ENCODE data around the gene ZNF460. TPM values are rescaled to one million over a fixed set of nuclear protein-coding genes. Genes with fewer than 3 reads are reported as not detected.

The ZNF460 gene
- total RNA-seq, 1 experiment from 2014 or later = 43.1 TPM

DNA sequence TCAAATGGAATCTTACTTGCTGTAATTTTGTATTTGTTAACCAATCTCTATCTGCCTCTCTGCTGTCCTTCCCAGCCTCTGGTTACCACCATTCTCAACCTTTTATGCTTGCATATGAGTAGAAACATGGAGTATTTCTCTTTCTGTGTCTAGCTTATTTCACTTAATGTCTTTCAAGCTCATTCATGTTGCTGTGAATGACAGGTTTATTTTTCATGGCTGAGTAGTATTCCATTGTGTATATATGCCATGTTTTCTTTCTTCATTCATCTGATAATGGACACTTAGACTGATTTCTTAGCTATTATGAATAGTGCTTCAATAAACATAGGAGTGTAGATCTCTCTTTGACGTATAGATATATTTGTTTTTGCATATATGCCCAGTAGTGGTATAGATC is 13.4 kb downstream of the ZNF460 start:
- CTCF ChIA-PET = no interaction called here

More for the DNA sequence above, 13.4 kb downstream of the ZNF460 start:
- peaks cover 96% of the 10 kb centered on the region for H3K79me2 ChIP-seq (ENCODE audit: insufficient read depth, low read length)
- intact Hi-C loops (cut with micrococcal nuclease) = no loop called here
- H3K36me3 ChIP-seq (ENCODE audit: control insufficient read depth in 1 of 2, insufficient read depth in 2 of 2, low read length in 2 of 2) = peaks cover 32 to 68% of the 10 kb centered on the region in 2 experiments
- TF ChIP-seq ZFX (IDR thresholded peaks at IDR 0.05) (no peak), JUND (IDR thresholded peaks at IDR 0.05) (no peak), POLR2AphosphoS5 (IDR thresholded peaks at IDR 0.05; ENCODE audit: low read depth, low read length) (no peak), EZH2phosphoT487 (IDR thresholded peaks at IDR 0.05; ENCODE audit: borderline replicate concordance) (no peak), POLR2A (IDR thresholded peaks at IDR 0.05; ENCODE audit: borderline replicate concordance, extremely low read depth, insufficient read depth, insufficient read length) (no peak), CEBPB (IDR thresholded peaks at IDR 0.05; ENCODE audit: low read depth) (no peak), CBX3 (IDR thresholded peaks at IDR 0.05; ENCODE audit: low read depth) (no peak), FOSL1 (IDR thresholded peaks at IDR 0.05; ENCODE audit: low read depth) (no peak), YY1 (IDR thresholded peaks at IDR 0.05; ENCODE audit: extremely low read depth, insufficient replicate concordance, low read depth, low read length) (no peak), RAD21 (IDR thresholded peaks at IDR 0.05; ENCODE audit: low read depth) (no peak), EGR1 (IDR thresholded peaks at IDR 0.05; ENCODE audit: low read depth) (no peak), SIN3A (IDR thresholded peaks at IDR 0.05; ENCODE audit: low read depth) (no peak)
- TF ChIP-seq, protein P1, sequence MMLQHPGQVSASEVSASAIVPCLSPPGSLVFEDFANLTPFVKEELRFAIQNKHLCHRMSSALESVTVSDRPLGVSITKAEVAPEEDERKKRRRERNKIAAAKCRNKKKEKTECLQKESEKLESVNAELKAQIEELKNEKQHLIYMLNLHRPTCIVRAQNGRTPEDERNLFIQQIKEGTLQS (IDR thresholded peaks at IDR 0.05) = no peak
- TF ChIP-seq, protein P2, sequence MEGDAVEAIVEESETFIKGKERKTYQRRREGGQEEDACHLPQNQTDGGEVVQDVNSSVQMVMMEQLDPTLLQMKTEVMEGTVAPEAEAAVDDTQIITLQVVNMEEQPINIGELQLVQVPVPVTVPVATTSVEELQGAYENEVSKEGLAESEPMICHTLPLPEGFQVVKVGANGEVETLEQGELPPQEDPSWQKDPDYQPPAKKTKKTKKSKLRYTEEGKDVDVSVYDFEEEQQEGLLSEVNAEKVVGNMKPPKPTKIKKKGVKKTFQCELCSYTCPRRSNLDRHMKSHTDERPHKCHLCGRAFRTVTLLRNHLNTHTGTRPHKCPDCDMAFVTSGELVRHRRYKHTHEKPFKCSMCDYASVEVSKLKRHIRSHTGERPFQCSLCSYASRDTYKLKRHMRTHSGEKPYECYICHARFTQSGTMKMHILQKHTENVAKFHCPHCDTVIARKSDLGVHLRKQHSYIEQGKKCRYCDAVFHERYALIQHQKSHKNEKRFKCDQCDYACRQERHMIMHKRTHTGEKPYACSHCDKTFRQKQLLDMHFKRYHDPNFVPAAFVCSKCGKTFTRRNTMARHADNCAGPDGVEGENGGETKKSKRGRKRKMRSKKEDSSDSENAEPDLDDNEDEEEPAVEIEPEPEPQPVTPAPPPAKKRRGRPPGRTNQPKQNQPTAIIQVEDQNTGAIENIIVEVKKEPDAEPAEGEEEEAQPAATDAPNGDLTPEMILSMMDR (IDR thresholded peaks at IDR 0.05 in 2 of 3, conservative IDR thresholded peaks at IDR 0.05 in 1 of 3; ENCODE audit: borderline replicate concordance in 1 of 3, insufficient read depth in 1 of 3, low read depth in 2 of 3, low read length in 2 of 3) = no peak
- no peak overlapping the region for H3K27ac ChIP-seq (ENCODE audit: low read depth, low read length)
- peaks cover 0 to 9% of the 10 kb centered on the region in 2 experiments; a peak in 1 of 4 replicates for H3K9me3 ChIP-seq (ENCODE audit: control insufficient read depth in 1 of 2, insufficient read depth in 1 of 2, low read depth in 1 of 2, low read length in 2 of 2)
- no peaks in the 10 kb centered on the region for H3K4me1 ChIP-seq (ENCODE audit: control insufficient read depth in 1 of 2, insufficient read depth in 2 of 2, low read length in 2 of 2)
- no TSS peak for BruUV-seq (replicated peaks)
- no peak for DNase-seq (ENCODE audit: low read depth, low spot score)
- ATAC-seq = no peak
- no peaks in the 10 kb centered on the region for H3K9me2 ChIP-seq (ENCODE audit: insufficient read depth)
- POLR2A ChIA-PET = no interaction called here
- no peak overlapping the region for H2AFZ ChIP-seq (ENCODE audit: low read depth, low read length, poor library complexity, severe bottlenecking)
- H3K27me3 ChIP-seq (ENCODE audit: insufficient read depth, low read length) = no peaks in the 10 kb centered on the region
- no peak overlapping the region for H3K9ac ChIP-seq (ENCODE audit: low read length)
- H3K4me2 ChIP-seq (ENCODE audit: low read length) = no peak overlapping the region
- no peaks in the 10 kb centered on the region for H4K20me1 ChIP-seq (ENCODE audit: insufficient read depth)
- no peak overlapping the region for H3K4me3 ChIP-seq (replicated peaks in 1 of 2; ENCODE audit: low read depth in 1 of 2, low read length in 2 of 2)
- RAD21 ChIA-PET (ENCODE audit: low non-redundant PET in 1 of 2, low total read pairs in 2 of 2, uncharacterized antibody in 2 of 2, unreplicated experiment in 2 of 2) = no interaction called here

Measured in HCT116 (cell line).